Endothelial cell (in vitro differentiated cells): ENCODE measurements around the gene TMEM217. TPM values are rescaled to one million over a fixed set of nuclear protein-coding genes. Genes with fewer than 3 reads are reported as not detected.

Source experiments
- DNase-seq: peaks from one replicate; pipeline ENCODE4 v3.0.0; 2021; ENCODE audit warnings: low spot score
- H3K27ac Mint-ChIP-seq: one replicate; pipeline ENCODE4 v1.8.0; 2021; ENCODE audit warnings: mixed read lengths, inconsistent platforms; ENCODE audit not compliant: unreplicated experiment
- H3K27me3 Mint-ChIP-seq: one replicate; pipeline ENCODE4 v1.8.0; 2021; ENCODE audit warnings: mild to moderate bottlenecking, moderate library complexity, mixed read lengths, inconsistent platforms; ENCODE audit not compliant: unreplicated experiment
- H3K36me3 Mint-ChIP-seq: one replicate; pipeline ENCODE4 v1.8.0; 2021; ENCODE audit warnings: mild to moderate bottlenecking, low read depth, mixed read lengths, inconsistent platforms; ENCODE audit not compliant: unreplicated experiment
- H3K4me1 Mint-ChIP-seq: one replicate; pipeline ENCODE4 v1.8.0; 2021; ENCODE audit warnings: mild to moderate bottlenecking, mixed read lengths, inconsistent platforms; ENCODE audit not compliant: unreplicated experiment
- H3K4me3 Mint-ChIP-seq: one replicate; pipeline ENCODE4 v1.8.0; 2021; ENCODE audit warnings: mild to moderate bottlenecking, mixed read lengths, inconsistent platforms; ENCODE audit not compliant: unreplicated experiment
- H3K9me3 Mint-ChIP-seq: one replicate; pipeline ENCODE4 v1.8.0; 2021; ENCODE audit warnings: mixed read lengths, inconsistent platforms; ENCODE audit not compliant: unreplicated experiment
- total RNA-seq: library from RNA; stranded (reverse); fragmentation: NEBNext Ultra II Directional; extraction: Animal tissue kit (Norgen Biotek cat#: 25700); gene quantifications from one replicate; pipeline ENCODE4 v1.2.1, GENCODE V29; 2021; ENCODE audit not compliant: unreplicated experiment
- TF ChIP-seq, protein P1 (sequence below): fragments of 200-600 bp; sonication (generic); IDR thresholded peaks from one replicate; pipeline ENCODE4 v1.5.0; 2021; ENCODE audit warnings: antibody characterized with exemption; ENCODE audit not compliant: unreplicated experiment

Gene TMEM217
- total RNA-seq, 1 donor from 2014 or later = 5.4 TPM

DNA sequence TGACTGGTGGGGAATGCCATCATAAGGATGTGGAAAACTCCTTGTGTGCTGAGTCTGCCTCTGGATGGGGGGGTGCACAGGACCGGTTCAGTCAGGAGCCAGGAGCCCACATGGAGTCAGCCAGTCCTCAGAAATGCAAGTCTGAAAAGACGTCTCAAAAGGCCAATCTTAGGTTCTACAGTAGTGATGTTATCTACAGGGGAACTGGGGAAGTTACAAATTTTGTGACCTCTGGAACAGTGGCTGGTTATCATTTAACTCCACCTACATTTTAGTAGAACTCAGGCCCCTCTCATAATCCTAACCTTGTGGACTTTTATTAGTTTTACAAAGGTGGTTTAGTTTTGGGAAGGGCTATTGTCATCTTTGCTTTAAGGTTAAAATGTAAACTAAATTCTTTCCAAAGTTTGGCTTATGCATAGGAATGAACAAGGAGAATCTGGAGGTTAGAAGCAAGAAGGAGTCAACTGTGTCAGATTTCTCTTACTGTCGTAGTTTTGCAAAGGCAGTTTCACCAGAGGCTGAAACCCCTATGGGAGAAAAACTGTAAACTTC, 14.1 kb downstream of the TMEM217 start:
- no peak for DNase-seq
- Mint-ChIP-seq H3K36me3 (no peaks in the 10 kb centered on the region), H3K27ac (no peak overlapping the region), H3K27me3 (no peaks in the 10 kb centered on the region), H3K9me3 (no peaks in the 10 kb centered on the region), H3K4me3 (no peak overlapping the region), H3K4me1 (peaks cover 4% of the 10 kb centered on the region)
- TF ChIP-seq, protein P1, sequence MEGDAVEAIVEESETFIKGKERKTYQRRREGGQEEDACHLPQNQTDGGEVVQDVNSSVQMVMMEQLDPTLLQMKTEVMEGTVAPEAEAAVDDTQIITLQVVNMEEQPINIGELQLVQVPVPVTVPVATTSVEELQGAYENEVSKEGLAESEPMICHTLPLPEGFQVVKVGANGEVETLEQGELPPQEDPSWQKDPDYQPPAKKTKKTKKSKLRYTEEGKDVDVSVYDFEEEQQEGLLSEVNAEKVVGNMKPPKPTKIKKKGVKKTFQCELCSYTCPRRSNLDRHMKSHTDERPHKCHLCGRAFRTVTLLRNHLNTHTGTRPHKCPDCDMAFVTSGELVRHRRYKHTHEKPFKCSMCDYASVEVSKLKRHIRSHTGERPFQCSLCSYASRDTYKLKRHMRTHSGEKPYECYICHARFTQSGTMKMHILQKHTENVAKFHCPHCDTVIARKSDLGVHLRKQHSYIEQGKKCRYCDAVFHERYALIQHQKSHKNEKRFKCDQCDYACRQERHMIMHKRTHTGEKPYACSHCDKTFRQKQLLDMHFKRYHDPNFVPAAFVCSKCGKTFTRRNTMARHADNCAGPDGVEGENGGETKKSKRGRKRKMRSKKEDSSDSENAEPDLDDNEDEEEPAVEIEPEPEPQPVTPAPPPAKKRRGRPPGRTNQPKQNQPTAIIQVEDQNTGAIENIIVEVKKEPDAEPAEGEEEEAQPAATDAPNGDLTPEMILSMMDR = no peak

DNA sequence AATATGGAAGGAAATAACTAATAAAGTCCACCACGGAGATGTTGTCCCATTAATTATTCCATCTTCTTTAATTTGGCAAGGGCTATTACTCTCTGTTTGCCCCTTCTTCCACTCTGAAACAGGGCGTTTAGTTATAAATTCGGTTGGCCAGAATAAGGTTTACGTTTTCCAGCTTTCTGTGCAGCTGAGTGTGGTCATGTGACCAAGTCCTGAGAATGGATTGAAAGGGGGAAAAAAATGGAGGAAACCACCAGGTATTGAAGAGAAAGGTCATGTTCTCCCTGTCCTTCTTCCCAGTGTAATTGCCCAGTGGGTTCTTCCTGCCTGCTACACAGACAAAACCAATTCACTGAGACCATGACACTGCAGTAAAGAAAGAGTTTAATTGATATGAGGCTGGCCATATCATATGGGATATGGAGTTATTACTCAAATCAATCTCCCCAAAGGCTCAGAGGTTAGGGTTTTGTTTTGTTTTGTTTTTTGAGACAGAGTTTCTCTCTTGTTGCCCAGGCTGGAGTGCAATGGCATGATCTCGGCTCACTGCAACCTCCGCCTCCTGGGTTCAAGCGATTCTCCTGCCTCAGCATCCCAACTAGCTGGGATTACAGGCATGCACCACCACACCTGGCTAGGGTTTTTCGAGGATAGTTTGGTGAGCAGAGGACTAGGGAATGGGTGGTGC, 14.7 kb downstream of the TMEM217 start:
- H3K4me1 Mint-ChIP-seq = peaks cover 4% of the 10 kb centered on the region
- DNase-seq = no peak
- H3K9me3 Mint-ChIP-seq = no peaks in the 10 kb centered on the region
- no peaks in the 10 kb centered on the region for H3K36me3 Mint-ChIP-seq
- TF ChIP-seq, protein P1 = no peak
- no peak overlapping the region for H3K4me3 Mint-ChIP-seq
- H3K27ac Mint-ChIP-seq = no peak overlapping the region
- H3K27me3 Mint-ChIP-seq = no peaks in the 10 kb centered on the region

DNA sequence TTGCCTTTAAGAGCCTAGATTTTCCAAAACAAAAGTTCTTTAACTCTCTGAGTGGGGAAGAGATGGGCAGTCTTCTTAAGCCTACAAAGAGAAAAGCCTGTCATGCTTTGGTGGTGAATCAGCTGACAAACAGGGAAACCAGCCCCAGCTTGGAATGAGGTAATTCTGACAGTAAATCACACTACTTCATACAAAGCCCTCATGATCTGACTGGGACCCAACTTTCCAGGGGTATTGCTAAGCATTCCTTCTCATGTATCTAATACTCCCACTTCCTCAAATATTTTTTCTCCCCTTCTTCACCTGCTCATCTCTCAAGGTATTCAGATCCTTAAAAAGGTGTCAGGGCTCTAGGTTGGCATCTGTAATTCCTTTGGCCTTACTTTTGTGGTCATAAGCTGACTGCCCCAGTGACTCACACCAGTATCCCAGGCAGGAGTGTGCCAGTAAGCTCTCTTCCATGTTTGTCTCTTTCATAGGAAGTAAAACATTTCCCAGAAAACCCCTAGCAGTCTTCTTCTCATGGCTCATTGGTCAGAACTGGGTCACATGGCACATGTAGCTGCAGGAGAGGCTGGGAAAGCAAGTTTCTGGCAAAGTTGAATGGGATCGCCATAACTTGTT, 15.4 kb downstream of the TMEM217 start:
- TF ChIP-seq, protein P1 = no peak
- H3K9me3 Mint-ChIP-seq = no peaks in the 10 kb centered on the region
- no peak overlapping the region for H3K4me3 Mint-ChIP-seq
- no peak overlapping the region for H3K27ac Mint-ChIP-seq
- H3K27me3 Mint-ChIP-seq = no peaks in the 10 kb centered on the region
- no peaks in the 10 kb centered on the region for H3K36me3 Mint-ChIP-seq
- H3K4me1 Mint-ChIP-seq = peaks cover 4% of the 10 kb centered on the region
- DNase-seq = no peak

DNA sequence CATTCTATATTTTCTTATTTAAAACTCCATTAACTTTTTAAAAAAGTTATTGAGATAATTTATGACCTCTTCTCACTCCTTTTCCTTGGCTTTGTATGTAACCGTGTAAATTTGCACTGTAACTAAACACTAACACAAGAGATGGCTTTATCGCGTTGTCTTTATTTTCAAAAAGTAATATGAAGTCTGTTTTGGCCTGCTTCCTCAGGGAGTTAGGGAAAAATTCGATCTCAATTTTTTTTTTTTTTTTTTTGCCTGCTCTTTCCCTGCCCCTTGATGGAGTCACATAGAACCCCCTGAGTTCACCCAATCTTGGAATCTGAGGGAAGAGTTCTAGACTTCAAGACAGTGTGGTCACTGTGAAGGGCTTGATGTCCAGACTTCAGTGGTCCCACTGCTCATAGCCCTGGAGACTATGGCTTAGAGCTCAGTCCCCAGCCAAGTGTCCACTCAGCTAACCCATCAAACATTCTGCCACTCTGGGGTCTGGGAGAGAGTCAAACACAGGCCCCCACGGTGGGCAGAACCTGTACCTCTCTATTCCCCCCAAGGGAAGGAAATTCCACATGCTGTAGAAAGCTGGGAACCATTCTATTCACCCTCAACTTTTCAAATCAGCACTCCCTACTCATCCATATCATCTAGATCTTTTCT, 16.0 kb downstream of the TMEM217 start:
- no peak for DNase-seq
- TF ChIP-seq, protein P1 = no peak
- H3K4me3 Mint-ChIP-seq = no peak overlapping the region
- H3K4me1 Mint-ChIP-seq = peaks cover 5% of the 10 kb centered on the region
- H3K36me3 Mint-ChIP-seq = no peaks in the 10 kb centered on the region
- no peaks in the 10 kb centered on the region for H3K9me3 Mint-ChIP-seq
- no peak overlapping the region for H3K27ac Mint-ChIP-seq
- H3K27me3 Mint-ChIP-seq = no peaks in the 10 kb centered on the region
